GM21576 (cell line): Measurements from ENCODE around the gene CDH26.

ENCODE experiments used
- ATAC-seq: cut with Tn5 transposase; IDR thresholded peaks from one replicate; pipeline ENCODE4 v1.9.1; 2021; ENCODE audit warnings: mild to moderate bottlenecking, moderate library complexity; ENCODE audit not compliant: unreplicated experiment

CDH26 gene

GRCh38 chr20:59958123-59958522 lies at the start of gene CDH26:
Gene CDH26 (plus strand): TSS chr20:59958423. CDS start chr20:59958727, 304 bp downstream.
- no peak for ATAC-seq

DNA sequence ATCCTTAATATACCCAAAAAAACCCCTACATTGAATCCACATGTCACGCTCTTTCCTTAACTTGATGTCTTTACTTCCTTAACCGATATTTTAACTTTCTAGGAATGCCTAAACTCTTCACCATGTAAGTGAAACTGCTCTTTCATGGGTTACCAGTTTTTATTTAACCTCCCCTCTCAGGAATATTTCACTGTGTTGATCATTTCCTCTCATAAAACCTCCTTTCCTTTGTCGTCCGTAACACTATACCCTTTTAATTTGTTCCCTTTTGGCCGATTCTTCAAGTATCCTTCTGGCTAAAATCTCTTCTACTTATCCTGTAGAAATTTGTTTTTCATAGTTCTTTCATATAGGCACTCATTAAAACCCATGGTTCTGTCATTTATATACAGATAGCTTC lies 49.4 kb upstream of the CDH26 start:
- no peak for ATAC-seq

DNA sequence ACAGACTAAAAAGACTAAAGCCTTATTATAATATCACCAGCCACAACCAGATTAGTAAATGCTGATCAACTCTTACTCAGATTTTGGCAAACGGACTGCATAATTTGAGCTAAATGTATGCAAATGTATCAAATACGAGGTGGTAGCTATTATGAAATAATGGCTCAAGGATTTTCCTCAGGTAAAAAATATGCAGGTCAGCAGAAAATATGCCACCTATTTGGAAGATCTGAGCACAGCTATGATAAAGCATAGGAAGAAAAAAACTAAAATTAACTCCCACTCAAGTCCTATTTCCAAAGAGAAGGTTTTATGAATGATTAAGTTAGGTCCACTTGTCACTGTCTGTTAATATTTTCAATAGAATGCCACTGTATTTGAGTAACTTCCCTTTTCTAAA lies 47.2 kb upstream of the CDH26 start:
- ATAC-seq, result no peak

DNA sequence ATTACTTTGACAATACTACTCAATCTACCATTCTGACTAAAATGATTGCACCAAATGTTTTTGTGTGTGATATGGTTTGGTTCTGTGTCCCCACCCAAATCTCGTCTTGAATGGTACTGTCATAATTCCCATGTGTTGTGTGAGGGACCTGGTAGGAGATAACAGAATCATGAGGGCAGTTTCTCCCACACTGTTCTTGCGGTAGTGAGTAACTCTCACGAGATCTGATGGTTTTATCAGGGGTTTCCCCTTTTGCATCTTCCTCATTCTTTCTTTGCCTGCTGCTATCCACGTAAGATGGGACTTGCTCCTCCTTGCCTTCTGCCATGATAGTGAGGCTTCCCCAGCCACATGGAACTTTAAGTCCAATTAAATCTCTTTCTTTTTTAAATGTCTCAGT lies 45.6 kb upstream of the CDH26 start:
- no peak for ATAC-seq

DNA sequence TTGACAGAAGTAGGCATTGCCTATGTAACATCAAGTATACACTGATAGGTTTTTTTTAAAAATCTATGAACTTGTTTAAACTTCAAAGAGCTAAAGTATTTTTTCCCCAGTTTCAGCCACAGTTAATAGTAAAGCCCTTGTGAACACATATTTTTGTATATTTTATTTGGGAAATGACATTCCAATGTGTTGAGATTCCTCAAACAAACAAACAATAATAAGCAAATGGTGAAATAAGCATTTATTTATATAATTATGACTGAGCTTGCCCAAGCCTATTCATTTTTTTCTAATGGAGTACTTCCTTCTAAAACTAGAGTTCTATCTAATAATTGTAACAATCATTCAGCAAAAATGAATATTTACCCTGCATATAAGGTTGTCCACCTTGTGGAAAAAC lies 37.3 kb upstream of the CDH26 start:
- ATAC-seq, result no peak

DNA sequence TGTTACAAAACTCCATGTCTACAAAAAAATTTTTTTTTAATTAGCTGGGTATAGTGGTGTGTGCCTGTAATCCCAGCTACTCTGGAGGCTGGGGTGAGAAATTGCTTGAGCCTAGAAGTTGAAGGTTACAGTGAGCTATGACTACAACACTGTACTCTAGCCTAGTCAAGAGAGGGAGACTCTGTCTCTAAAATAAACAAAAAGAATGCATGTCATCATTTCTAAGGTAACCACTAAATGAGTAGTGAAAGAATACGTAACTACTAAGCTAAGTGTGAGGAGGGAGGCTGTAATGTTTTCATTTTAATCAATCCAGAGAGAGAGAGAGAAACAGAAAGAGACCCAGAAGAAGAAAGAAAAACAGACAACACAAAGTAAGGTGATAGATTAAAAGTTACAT lies 34.7 kb upstream of the CDH26 start:
- ATAC-seq, result no peak

DNA sequence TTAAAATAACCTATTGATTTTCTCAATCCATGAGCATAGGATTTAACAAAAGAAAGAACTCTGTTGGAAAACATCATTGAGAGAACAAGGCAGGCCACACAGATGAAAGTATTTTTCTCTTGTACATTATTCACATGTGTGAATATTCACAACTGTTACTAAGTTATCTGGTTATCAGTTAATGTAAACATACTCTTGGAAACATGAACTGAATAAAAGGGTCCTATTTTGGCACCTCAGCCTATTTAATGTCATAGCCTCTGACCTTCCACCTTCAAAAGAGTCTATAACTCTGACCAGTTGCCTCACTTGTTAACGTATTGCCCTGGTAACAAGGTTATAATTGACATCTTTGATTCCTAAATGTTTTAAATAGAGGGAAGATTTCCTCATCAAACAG lies 32.9 kb upstream of the CDH26 start:
- ATAC-seq, result no peak

- ATAC-seq, result no peak
Observed at GRCh38 chr20:59925899-59926298, 32.3 kb upstream of the CDH26 start.

- no peak for ATAC-seq
Observed at GRCh38 chr20:59931511-59932312, 26.5 kb upstream of the CDH26 start.

DNA sequence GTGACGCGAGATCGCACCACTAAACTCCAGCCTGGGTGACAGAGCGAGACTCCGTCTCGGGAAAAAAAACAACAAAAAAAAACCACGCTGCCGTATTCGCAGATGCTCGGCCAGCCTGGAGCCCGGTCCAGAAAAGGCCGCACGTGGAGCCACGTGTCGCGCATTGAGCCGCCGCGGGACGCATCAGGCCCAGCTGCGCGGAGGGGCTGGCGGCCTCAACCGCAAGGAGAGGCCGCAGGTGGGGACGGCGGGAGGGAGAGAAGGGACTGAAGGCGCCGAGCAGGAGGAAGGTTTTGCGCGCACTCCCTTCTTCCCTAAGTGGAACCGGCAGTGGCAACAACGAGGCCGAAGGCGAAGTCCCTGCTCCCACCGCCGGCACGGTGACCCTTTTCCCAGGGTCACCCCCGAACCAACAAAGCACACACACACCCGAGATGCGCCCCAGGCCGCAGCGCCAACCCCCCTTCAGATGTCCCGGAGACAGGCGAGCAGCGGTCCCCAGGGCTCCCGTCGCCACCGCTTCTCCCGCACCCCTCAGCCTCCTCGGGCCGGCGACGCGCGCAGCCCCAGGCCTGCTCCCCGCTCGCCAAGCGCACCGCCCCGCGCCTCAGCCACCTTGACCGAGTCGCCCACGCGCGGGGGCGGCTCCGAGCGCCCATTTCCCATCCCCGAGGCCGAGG lies 25.5 kb upstream of the CDH26 start:
- ATAC-seq, result no peak

DNA sequence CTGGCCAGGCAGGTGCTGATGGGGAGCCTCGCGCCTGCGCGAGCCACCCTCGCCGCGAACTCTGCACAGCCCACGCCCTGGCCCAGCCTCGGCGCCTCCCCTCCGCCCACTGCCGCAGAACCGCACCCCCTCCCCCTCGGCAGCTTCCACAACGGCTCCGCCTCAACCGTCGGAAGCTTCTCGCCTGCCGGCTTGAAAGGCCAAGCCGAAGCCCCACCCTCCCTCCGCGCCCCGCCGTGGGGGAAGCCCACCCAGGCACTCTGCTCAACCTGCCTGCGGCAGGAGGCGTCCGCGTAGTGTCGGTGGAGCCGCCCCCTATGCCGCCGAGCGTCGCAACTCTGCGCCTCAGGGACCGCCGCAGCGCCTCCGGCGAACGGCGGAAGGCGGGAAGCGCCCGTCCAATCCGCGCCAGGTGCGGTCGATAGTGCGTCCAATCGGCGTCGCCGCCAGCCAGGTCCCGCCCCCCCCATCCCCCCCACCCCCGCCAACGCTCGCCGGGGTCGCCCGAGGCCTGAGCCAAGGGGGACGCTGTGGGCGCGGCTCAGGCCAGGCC lies 24.9 kb upstream of the CDH26 start, which contains the start of gene SYCP2:
TSS of gene SYCP2 (minus strand) at position 342 of the 553 bp plus-strand sequence. CDS start 11,224 bp downstream, outside the sequence.
- ATAC-seq, result no peak

DNA sequence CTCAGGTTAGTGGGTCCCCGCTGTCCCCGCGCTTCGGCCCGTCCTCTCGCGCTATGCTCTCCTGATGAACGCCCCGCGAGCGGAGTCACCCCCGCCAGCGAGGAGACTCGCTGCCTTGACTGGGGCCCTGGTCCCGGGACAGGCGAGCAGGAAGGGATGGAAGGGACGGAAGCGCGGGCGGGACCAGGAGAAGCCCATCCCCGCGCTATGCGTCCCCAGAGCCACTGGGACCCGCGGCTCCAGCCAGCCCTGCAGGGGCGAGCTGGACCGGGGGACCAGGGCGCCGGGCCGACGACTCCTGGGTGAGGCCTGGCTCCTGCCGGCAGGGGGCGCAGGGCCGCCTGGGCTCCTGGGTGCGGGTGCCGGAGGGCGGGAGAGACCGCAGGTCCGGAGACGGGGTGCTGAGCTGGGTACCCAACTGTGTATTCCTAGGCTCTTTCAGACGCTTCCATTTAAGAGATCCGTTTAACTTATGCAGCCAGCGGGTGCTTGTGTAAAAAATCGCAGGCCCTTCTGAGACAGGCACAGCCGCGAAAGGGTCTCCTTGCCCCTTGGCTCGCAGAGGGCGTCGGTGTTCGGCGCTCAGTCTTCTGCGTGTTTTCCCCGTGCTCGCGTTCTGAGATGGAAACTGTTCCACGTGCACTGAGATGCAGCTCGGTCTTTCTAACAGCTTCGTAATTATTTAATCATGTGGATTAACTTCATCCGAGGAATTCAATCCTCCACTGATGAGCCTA lies 24.2 kb upstream of the CDH26 start:
- ATAC-seq, result peak; percentile 74

DNA sequence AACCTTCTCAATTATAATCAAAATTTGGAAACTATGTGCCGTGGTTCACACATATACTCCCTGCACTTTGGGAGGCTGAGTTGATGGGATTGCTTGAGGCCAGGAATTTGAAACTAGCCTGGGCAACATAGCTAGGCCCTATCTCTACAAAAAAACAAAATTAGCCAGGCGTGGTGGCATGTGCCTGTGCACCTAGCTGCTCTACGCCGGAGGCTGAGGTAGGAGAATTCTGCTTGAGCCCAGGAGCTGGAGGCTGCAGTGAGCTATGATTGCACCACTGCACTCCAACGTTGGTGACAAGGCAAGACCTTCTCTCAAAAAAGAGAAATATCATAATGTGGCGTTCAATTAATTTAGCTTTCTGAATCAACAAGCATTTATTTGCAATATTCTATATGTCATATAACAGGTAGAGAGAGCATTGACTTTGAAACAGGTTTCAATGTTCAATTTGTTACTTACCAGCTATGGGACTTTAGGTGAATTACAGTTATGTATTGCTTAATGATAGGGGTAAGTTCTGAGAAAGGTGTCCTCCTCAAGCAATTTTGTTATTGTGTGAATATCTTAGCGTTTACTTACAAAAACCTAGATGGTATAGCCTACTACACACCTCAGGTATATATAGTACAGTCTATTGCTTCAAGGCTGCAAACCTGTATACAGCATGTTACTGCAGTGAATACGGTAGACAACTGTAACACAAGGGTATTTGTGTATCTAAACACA lies 22.6 kb upstream of the CDH26 start:
- no peak for ATAC-seq

DNA sequence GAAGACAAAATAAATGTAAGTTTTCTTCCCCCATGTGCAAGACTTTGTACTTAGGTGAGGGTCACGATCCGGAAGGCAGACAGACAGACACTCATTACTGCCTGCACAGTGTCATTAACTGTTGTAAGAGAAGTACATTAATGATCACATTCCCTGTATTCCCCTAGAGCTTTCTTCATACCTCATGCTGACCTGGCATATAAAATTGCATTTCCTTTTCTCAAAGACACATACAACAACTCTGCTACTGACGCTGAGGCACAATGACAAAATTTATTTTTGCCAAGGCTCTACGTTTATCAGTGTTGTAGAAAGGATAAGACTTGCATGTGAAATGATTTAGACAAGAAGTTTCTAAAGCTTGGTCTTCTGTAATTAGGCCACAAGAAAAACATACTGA lies 21.8 kb upstream of the CDH26 start:
- ATAC-seq, result no peak

DNA sequence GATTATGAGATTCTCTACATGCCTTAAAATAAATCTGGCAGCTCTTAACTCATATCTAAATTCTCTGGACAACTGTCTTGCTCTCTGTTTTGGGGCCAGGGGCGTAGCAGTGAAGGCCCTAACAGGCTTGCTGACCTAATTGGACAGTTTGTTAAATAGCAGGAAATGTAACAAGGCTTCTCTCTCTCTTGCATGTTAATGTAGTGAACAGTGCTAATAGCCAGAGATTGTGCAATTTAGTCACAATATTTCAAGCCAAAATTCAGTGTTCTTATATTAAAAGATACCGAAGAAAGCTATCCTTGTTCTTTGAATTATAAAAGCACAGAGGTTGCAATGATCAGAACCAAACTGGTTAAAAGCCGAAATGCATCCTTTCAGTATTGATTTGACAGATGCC lies 21.1 kb upstream of the CDH26 start:
- no peak for ATAC-seq

GRCh38 chr20:59938221-59938620 lies 20.0 kb upstream of the CDH26 start:
- ATAC-seq, result no peak

- no peak for ATAC-seq
Observed at GRCh38 chr20:59938696-59939051, 19.5 kb upstream of the CDH26 start.

DNA sequence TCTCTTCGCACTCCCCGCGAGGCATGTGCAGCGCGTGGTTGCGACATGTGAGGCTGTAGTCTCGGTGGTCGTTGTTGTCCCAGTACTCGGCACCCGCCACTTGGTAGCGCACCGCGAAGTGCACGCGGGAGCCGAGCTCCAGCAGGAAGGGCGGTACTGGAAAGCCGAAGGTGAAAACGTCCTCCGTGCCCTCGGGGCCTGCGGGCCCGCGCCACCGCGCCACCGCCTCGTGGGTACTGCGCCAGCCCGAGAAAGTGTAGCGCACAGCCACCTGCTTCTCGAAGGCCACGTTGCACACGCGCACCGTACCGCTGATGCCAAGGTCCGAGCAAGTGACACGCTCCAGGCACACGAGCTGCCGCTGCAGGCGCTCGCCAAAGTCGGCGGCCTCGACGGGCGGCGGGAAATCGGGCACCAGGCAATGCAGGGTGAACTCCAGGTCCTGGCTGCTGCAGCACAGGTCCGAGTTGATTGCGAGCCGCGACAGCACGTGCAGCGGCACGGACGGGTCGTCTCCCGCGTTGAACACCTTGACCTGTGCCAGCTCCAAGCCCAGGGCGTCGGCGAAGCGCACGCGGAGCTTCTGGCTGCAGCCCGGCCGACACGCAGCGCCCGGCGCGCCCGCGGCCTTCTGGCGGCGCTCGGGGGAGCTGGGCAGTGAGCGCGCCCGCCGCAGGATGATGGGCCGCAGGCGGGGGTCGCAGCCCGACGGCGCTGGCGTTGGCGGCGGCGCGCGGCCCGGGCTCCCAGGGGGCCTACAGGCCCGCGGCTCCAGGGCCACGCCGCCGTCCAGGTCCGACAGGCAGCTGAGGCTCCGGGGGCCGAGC lies 19.0 kb upstream of the CDH26 start:
- ATAC-seq, result no peak

DNA sequence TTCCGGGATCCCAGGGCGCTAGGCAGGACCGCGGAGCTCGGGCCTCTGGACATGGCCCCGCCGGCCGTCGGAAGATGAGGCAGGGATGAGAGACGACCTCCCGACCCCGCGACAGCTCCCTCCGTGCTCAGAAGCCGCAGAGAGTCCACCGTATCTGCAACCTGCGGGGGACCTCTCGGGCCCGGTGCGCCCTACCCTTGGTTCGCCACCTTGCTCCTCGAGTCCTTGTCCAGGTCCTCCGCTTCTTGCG lies 18.4 kb upstream of the CDH26 start:
- ATAC-seq, result peak; percentile 27
